Glutamatergic neuron (in vitro differentiated cells): ENCODE data around the gene LAMTOR1. TPM values are rescaled to one million over a fixed set of nuclear protein-coding genes. Genes with fewer than 3 reads are reported as not detected.
"Not testable (repeated sequence)": the region's sequence is repeated elsewhere in the genome, so short reads cannot be mapped to it uniquely, and the experiment has no call there.

Experiments
- DNase-seq: peaks from one replicate; pipeline ENCODE4 v3.0.0; 2022
- H3K27ac Mint-ChIP-seq: one replicate; pipeline ENCODE4 v1.8.0; 2020; ENCODE audit warnings: mild to moderate bottlenecking, mixed read lengths, inconsistent platforms; ENCODE audit not compliant: unreplicated experiment
- H3K27me3 Mint-ChIP-seq: one replicate; pipeline ENCODE4 v1.8.0; 2020; ENCODE audit warnings: mild to moderate bottlenecking, moderate library complexity, mixed read lengths, inconsistent platforms; ENCODE audit not compliant: unreplicated experiment
- H3K36me3 Mint-ChIP-seq: one replicate; pipeline ENCODE4 v1.8.0; 2020; ENCODE audit warnings: mild to moderate bottlenecking, mixed read lengths, inconsistent platforms; ENCODE audit not compliant: unreplicated experiment
- H3K4me1 Mint-ChIP-seq: one replicate; pipeline ENCODE4 v1.8.0; 2020; ENCODE audit warnings: mild to moderate bottlenecking, low read depth, mixed read lengths, inconsistent platforms; ENCODE audit not compliant: unreplicated experiment
- H3K4me3 Mint-ChIP-seq: one replicate; pipeline ENCODE4 v1.8.0; 2020; ENCODE audit warnings: mild to moderate bottlenecking, mixed read lengths, inconsistent platforms; ENCODE audit not compliant: unreplicated experiment
- H3K9me3 Mint-ChIP-seq: one replicate; pipeline ENCODE4 v1.8.0; 2020; ENCODE audit warnings: mild to moderate bottlenecking, moderate library complexity, mixed read lengths, inconsistent platforms; ENCODE audit not compliant: unreplicated experiment
- CTCF ChIP-seq: fragments of 200-600 bp; sonication (generic); IDR thresholded peaks from one replicate; pipeline ENCODE4 v1.5.0; 2021; ENCODE audit not compliant: partially characterized antibody, unreplicated experiment
- total RNA-seq: library from RNA; stranded (reverse); fragmentation: NEBNext Ultra II Directional; extraction: Animal tissue kit (Norgen Biotek cat#: 25700); gene quantifications from one replicate; pipeline ENCODE4 v1.2.1, GENCODE V29; 2021; ENCODE audit not compliant: unreplicated experiment

Gene LAMTOR1
- total RNA-seq, 1 donor from 2014 or later: 68.3 TPM

GRCh38 chr11:72135891-72136683 lies 33.0 kb upstream of the LAMTOR1 start:
- Mint-ChIP-seq H3K27ac (no peak overlapping the region), H3K27me3 (peaks cover 3% of the 10 kb centered on the region), H3K36me3 (no peaks in the 10 kb centered on the region), H3K4me1 (no peaks in the 10 kb centered on the region), H3K9me3 (peaks cover 1% of the 10 kb centered on the region), H3K4me3 (no peak overlapping the region)
- DNase-seq: no peak
- no peak for TF ChIP-seq CTCF

- not testable (repeated sequence) for DNase-seq, H3K27me3 Mint-ChIP-seq
These were observed 32.4 kb upstream of the LAMTOR1 start, which contains the start of gene FOLR3 for GRCh38 chr11:72135473-72135872. Gene FOLR3 (plus strand): TSS chr11:72135725. CDS start chr11:72135953, 228 bp downstream.

GRCh38 chr11:72132646-72133045 lies 29.5 kb upstream of the LAMTOR1 start:
- Mint-ChIP-seq H3K36me3 (peaks cover 12% of the 10 kb centered on the region), H3K27ac (no peak overlapping the region), H3K27me3 (peaks cover 7% of the 10 kb centered on the region), H3K9me3 (peaks cover 4% of the 10 kb centered on the region), H3K4me1 (no peaks in the 10 kb centered on the region), H3K4me3 (no peak overlapping the region)
- TF ChIP-seq CTCF: no peak
- no peak for DNase-seq

More at GRCh38 chr11:72135473-72135872, 32.4 kb upstream of the LAMTOR1 start, which contains the start of gene FOLR3:
- not testable (repeated sequence) for H3K4me3 Mint-ChIP-seq, H3K27ac Mint-ChIP-seq, H3K36me3 Mint-ChIP-seq, H3K4me1 Mint-ChIP-seq, H3K9me3 Mint-ChIP-seq

- peaks cover 19% of the 10 kb centered on the region for H3K36me3 Mint-ChIP-seq
- peaks cover 3% of the 10 kb centered on the region for H3K9me3 Mint-ChIP-seq
- H3K27me3 Mint-ChIP-seq: peaks cover 6% of the 10 kb centered on the region
- DNase-seq: no peak
- H3K4me1 Mint-ChIP-seq: no peaks in the 10 kb centered on the region
- H3K4me3 Mint-ChIP-seq: no peak overlapping the region
- H3K27ac Mint-ChIP-seq: no peak overlapping the region
- TF ChIP-seq CTCF: no peak
These were observed 26.3 kb upstream of the LAMTOR1 start for GRCh38 chr11:72129381-72129780.

- no peak for DNase-seq
- no peak overlapping the region for H3K4me3 Mint-ChIP-seq
- no peaks in the 10 kb centered on the region for H3K4me1 Mint-ChIP-seq
- peaks cover 3% of the 10 kb centered on the region for H3K9me3 Mint-ChIP-seq
- H3K27ac Mint-ChIP-seq: no peak overlapping the region
- H3K36me3 Mint-ChIP-seq: peaks cover 22% of the 10 kb centered on the region
- no peak for TF ChIP-seq CTCF
- H3K27me3 Mint-ChIP-seq: peaks cover 9% of the 10 kb centered on the region
These were observed 24.8 kb upstream of the LAMTOR1 start for GRCh38 chr11:72127923-72128322.
